ENCODE measurements around the gene CHMP4A. TPM values are rescaled to one million over a fixed set of nuclear protein-coding genes. Genes with fewer than 3 reads are reported as not detected.

CHMP4A gene
- total and polyA plus RNA-seq, 2 of the 13 experiments (the other 11 are each of a cell fraction or from before 2014, with no cell fraction given), result 83.6 to 113 TPM

DNA sequence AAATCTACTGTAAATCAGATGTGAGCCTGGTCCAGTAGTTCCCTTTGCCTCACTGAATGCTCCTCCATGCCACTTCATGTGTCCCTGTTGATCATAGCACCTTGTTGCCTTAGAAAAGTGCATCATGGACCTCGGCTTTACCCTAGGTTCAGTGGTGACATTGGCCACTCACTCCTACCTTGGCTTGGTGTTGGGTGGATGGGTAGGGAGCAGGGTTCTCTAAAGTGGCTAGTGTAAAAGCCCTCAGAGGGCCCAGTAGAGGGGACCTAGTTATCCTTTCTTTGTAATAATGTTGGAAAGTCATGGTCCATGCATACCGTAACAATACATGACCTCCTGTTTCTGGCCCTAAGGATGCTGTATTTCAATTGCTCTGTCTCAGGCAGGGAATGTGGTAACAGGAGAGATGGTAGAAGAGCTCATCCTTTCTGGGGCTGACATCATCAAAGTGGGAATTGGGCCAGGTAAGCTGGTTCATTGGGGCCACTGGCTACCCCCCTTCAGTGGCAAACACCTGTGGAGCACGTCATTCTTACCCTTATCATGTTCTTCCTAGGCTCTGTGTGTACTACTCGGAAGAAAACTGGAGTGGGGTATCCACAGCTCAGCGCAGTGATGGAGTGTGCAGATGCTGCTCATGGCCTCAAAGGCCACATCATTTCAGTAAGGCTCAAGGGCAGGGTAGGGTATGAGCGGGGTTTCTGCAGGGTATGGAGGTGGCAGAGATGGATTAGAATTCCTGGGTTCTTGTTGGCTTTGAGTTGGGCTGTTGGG, 23.6 kb upstream of the CHMP4A start (continued):
- TF ChIP-seq MBD4 (IDR thresholded peaks at IDR 0.05; ENCODE audit: borderline replicate concordance, low read length), result no peak
- TF ChIP-seq, protein P1, sequence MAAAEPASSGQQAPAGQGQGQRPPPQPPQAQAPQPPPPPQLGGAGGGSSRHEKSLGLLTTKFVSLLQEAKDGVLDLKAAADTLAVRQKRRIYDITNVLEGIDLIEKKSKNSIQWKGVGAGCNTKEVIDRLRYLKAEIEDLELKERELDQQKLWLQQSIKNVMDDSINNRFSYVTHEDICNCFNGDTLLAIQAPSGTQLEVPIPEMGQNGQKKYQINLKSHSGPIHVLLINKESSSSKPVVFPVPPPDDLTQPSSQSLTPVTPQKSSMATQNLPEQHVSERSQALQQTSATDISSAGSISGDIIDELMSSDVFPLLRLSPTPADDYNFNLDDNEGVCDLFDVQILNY (CRISPR knock-in tag; conservative IDR thresholded peaks at IDR 0.05), result no peak
- no peak for TF ChIP-seq ERF (CRISPR knock-in tag; IDR thresholded peaks at IDR 0.05)
- no peak for TF ChIP-seq CENPX (CRISPR knock-in tag; IDR thresholded peaks at IDR 0.05)
- TF ChIP-seq ZNF572 (CRISPR knock-in tag; IDR thresholded peaks at IDR 0.05), result no peak
- no peak for TF ChIP-seq HOXA7 (CRISPR knock-in tag; IDR thresholded peaks at IDR 0.05)
- no peak for TF ChIP-seq ATAD3A (CRISPR knock-in tag; IDR thresholded peaks at IDR 0.05)
- no peak for TF ChIP-seq SMAD3 (CRISPR knock-in tag; IDR thresholded peaks at IDR 0.05)
- no peak for TF ChIP-seq HCFC1 (IDR thresholded peaks at IDR 0.05; ENCODE audit: low read depth, low read length)
- TF ChIP-seq ZNF205 (CRISPR knock-in tag; IDR thresholded peaks at IDR 0.05), result no peak
- TF ChIP-seq CSRNP2 (CRISPR knock-in tag; conservative IDR thresholded peaks at IDR 0.05; ENCODE audit: low read depth), result no peak
- TF ChIP-seq ZNF746 (CRISPR knock-in tag; IDR thresholded peaks at IDR 0.05), result no peak
- TF ChIP-seq ZNF33B (CRISPR knock-in tag; IDR thresholded peaks at IDR 0.05), result no peak
- no peak for TF ChIP-seq PITX1 (CRISPR knock-in tag; IDR thresholded peaks at IDR 0.05)
- no peak for TF ChIP-seq AGO1 (IDR thresholded peaks at IDR 0.05; ENCODE audit: low read depth, low read length, poor library complexity, severe bottlenecking)
- TF ChIP-seq ZNF547 (CRISPR knock-in tag; IDR thresholded peaks at IDR 0.05), result no peak
- TF ChIP-seq ZNF276 (CRISPR knock-in tag; IDR thresholded peaks at IDR 0.05; ENCODE audit: low read depth), result 0 out of 2 replicates have a peak, but pooled peaks have one; percentile 35
- no peak for TF ChIP-seq ZNF329 (CRISPR knock-in tag; IDR thresholded peaks at IDR 0.05; ENCODE audit: low read depth)
- TF ChIP-seq MTF1 (CRISPR knock-in tag; IDR thresholded peaks at IDR 0.05), result no peak
- TF ChIP-seq CBX2 (IDR thresholded peaks at IDR 0.05; ENCODE audit: low read depth, low read length), result no peak
- TF ChIP-seq CBX2 (CRISPR knock-in tag; IDR thresholded peaks at IDR 0.05; ENCODE audit: low read depth), result no peak
- TF ChIP-seq ZNF552 (CRISPR knock-in tag; IDR thresholded peaks at IDR 0.05; ENCODE audit: borderline replicate concordance), result no peak
- TF ChIP-seq SSRP1 (CRISPR knock-in tag; IDR thresholded peaks at IDR 0.05), result peak; percentile 90
- no peak for TF ChIP-seq ARID3A (IDR thresholded peaks at IDR 0.05; ENCODE audit: low read depth, low read length)
- TF ChIP-seq, protein P2, sequence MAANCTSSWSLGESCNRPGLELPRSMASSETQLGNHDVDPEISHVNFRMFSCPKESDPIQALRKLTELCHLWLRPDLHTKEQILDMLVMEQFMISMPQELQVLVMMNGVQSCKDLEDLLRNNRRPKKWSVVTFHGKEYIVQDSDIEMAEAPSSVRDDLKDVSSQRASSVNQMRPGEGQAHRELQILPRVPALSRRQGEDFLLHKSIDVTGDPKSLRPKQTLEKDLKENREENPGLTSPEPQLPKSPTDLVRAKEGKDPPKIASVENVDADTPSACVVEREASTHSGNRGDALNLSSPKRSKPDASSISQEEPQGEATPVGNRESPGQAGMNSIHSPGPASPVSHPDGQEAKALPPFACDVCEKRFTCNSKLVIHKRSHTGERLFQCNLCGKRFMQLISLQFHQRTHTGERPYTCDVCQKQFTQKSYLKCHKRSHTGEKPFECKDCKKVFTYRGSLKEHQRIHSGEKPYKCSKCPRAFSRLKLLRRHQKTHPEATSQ (CRISPR knock-in tag; IDR thresholded peaks at IDR 0.05; ENCODE audit: borderline replicate concordance), result no peak

Measured in HepG2 (cell line).